ENCODE measurements around the gene MAPK8IP3.

The MAPK8IP3 gene

DNA sequence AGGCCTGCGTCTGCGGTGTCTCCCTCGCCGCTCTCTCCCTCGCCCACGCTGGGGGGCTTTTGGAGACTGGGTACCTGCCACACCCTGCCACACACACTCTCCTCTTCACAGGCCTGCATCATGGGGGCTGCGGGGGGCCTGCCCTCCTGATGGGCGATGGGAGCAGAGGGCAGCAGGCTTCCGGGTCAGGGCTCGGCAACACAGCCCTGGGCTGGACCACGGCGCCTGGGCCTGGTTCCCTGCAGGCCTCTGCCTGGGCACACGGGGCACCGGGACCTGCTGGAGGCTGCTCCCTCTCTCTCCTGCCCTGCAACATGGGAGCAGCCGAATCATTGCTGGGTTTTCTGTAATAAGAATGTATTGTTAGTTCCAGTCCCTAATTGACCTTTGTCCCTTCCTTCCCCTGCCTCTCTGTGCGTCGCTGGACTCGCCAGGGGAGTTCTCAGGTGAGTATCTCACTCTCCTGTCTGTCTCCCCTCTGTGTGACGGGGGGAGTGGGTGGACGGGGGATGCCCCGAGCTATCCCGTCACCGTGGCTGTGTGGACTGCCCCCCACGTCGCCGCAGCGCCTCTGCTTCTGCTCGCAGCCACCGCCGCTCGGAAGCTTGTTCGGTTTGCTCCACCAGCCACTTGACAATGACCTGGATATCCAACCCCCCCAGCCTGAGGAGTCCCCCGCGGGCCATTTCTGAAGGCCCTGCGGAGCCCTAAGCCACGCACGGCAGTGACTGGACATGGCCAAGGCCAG, 51.9 kb downstream of the MAPK8IP3 start:
- no peak for DNase-seq (ENCODE audit: low read depth, low spot score)
- no peak overlapping the region for H3K27ac ChIP-seq

GRCh38 chr16:1758923-1759322, 52.9 kb downstream of the MAPK8IP3 start:
- no peak overlapping the region for H3K27ac ChIP-seq
- no peak for DNase-seq (ENCODE audit: low read depth, low spot score)

DNA sequence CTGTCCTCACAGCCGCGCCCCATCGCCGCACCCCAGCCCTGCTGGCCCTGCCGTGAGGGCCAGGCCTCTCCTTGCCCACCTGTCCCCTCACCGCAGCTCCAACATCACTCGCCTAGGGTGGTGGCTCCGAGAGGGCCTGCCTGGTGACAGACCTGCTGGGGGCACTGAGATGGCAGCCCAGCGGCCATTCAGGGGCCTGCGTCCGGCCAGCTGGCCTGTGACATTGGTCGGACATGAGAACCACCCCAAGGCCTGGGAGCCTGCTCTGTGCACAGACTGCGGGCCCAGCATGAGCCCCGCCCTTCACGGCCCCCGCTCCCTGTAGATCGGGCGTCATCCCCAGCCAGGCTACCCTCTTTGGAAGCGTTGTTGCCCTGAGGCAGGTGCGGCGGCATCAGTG, 53.5 kb downstream of the MAPK8IP3 start:
- H3K27ac ChIP-seq = no peak overlapping the region
- no peak for DNase-seq (ENCODE audit: low read depth, low spot score)

DNA sequence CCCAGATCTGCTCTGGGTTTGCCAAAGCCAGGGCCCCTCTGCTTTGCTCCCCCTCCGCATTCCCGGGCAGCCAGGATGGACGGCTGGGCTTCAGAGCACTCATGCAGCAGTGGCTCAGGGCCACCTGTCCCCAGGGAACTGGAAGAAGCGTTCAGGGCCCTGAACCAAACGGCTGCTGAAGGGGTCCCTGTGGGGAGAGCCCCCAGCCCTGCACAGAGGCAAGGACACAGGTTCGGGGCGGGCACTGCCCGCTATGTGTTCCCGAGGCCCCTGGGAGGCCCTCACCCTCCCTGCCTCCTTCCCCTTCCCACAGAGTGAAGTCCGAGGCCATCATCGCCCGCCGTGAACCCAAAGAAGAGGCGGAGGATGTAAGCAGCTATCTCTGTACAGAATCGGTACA, 54.9 kb downstream of the MAPK8IP3 start:
- no peak overlapping the region for H3K27ac ChIP-seq
- no peak for DNase-seq (ENCODE audit: low read depth, low spot score)

DNA sequence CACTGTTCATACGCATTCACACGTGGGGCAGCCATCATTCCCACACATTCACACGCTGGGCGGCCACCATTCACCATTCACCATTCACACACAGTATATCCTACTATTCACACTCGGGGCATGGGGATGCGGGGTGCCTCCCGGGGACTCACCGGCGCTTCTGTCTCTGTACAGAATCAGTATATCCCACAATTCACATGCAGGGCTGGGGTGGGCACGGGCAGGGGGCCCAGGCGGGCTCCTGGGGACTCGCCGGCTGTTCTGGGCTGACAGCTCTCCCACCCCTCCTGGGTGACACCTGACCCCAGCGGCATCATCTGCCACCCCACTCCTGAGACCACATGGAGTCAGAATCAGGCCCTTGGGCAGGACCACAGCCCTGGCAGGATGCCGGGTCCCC, 55.8 kb downstream of the MAPK8IP3 start:
- DNase-seq (ENCODE audit: low read depth, low spot score) = no peak
- H3K27ac ChIP-seq = no peak overlapping the region

- H3K27ac ChIP-seq = no peak overlapping the region
- DNase-seq (ENCODE audit: low read depth, low spot score) = no peak
Measured at GRCh38 chr16:1762196-1762878, 56.3 kb downstream of the MAPK8IP3 start.

DNA sequence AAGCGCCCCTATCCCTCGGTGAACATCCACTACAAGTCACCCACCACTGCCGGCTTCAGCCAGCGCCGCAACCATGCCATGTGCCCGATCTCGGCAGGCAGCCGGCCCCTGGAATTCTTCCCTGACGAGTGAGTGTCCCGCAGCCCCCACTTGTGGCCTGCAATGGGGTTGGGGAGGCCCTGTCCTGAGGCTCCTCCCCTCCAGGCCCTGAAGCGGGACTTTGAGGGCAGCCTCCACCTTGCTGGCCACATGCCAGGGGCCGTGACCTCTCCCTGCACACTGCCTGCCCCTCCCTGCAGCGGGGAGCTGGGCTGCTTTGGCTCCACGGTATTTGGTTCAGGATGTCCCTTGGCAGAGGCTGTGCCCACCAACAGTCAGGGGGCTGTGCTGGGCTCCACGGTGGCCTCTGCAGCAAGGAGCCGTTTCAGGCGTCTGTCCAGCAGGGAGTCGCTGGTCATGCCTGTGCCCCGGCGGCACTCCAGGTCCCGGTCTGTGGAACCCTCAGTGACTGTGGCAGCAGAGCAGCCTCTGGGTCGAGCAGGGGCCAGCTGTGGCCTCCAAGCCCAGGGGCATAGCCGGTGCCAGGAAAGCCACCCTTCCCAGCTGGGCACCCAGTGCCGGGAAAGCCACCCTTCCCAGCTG, 57.0 kb downstream of the MAPK8IP3 start:
- no peak overlapping the region for H3K27ac ChIP-seq
- DNase-seq (ENCODE audit: low read depth, low spot score) = no peak

GRCh38 chr16:1763521-1764511, 57.8 kb downstream of the MAPK8IP3 start:
- DNase-seq (ENCODE audit: low read depth, low spot score) = no peak

GRCh38 chr16:1764971-1765370, 59.0 kb downstream of the MAPK8IP3 start:
- no peak for DNase-seq (ENCODE audit: low read depth, low spot score)
- no peak overlapping the region for H3K27ac ChIP-seq

More at GRCh38 chr16:1763521-1764511, 57.8 kb downstream of the MAPK8IP3 start:
- H3K27ac ChIP-seq = no peak overlapping the region

DNA sequence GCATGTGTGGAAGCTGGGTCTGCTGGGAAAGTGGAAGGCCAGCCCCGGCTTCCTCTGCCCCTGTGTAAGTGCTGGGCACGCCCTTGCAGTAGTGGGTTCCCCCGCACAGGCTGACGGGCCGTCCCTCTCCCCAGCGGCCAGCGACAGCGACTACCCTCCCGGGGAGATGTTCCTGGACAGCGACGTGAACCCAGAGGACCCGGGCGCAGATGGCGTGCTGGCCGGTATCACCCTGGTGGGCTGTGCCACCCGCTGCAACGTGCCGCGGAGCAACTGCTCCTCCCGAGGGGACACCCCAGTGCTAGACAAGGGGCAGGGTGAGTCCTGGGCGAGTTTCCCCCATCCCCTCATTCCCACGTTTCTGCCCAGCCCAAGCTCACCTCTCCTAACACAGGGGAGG, 59.8 kb downstream of the MAPK8IP3 start:
- no peak overlapping the region for H3K27ac ChIP-seq
- no peak for DNase-seq (ENCODE audit: low read depth, low spot score)

- H3K27ac ChIP-seq = no peak overlapping the region
- no peak for DNase-seq (ENCODE audit: low read depth, low spot score)
Measured at GRCh38 chr16:1766231-1766630, 60.2 kb downstream of the MAPK8IP3 start.

DNA sequence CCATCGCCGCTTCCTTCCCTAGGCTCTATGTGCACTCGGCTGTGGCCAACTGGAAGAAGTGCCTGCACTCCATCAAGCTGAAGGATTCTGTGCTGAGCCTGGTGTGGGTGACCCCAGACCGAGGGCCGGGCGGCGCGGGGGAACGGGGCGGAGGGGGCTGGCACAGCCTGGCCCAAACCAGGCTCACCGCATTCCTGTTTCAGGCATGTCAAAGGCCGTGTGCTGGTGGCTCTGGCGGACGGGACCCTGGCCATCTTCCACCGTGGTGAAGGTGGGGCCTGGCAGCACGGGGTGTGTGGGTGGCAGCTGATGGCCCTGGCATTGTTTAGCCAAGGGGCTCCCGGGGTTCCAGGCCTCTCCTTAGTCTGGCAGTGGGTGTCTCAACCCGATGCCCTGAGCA, 60.7 kb downstream of the MAPK8IP3 start:
- no peak for DNase-seq (ENCODE audit: low read depth, low spot score)

GRCh38 chr16:1767116-1767994, 61.4 kb downstream of the MAPK8IP3 start:
- DNase-seq (ENCODE audit: low read depth, low spot score) = no peak
- H3K27ac ChIP-seq = no peak overlapping the region

More for the DNA sequence above, 60.7 kb downstream of the MAPK8IP3 start:
- no peak overlapping the region for H3K27ac ChIP-seq

- no peak overlapping the region for H3K27ac ChIP-seq
- DNase-seq (ENCODE audit: low read depth, low spot score) = no peak
Measured at GRCh38 chr16:1768061-1768766, 62.2 kb downstream of the MAPK8IP3 start.

- no peak for DNase-seq (ENCODE audit: low read depth, low spot score)
- H3K27ac ChIP-seq = no peak overlapping the region
Measured at GRCh38 chr16:1768767-1769401, 62.9 kb downstream of the MAPK8IP3 start.

- DNase-seq (ENCODE audit: low read depth, low spot score) = no peak
- no peak overlapping the region for H3K27ac ChIP-seq
Measured at GRCh38 chr16:1769402-1770300, 63.7 kb downstream of the MAPK8IP3 start.

All from epithelial cell of prostate (primary cell).